Adrenal gland (tissue), 12 donors: Measurements from ENCODE around the gene BGN. TPM values are rescaled to one million over a fixed set of nuclear protein-coding genes. Genes with fewer than 3 reads are reported as not detected.

Source experiments
- DNase-seq, 7 donors: peaks; one replicate each; pipeline ENCODE4 v3.0.0-alpha.2; 2019 to 2020
- H3K27ac ChIP-seq, 5 donors: fragments of 200-600 bp; sonication (generic) in 4 of 5; 1 replicate in 3 of 5; 2 replicates in 2 of 5; pipeline versions ENCODE4 v1.5.1 to v1.8.0; 2016 to 2020; ENCODE audit warnings: mild to moderate bottlenecking in 1 of 5
- H3K27me3 ChIP-seq: fragments of 200-600 bp; 2 replicates; pipeline ENCODE4 v1.8.0; 2021
- H3K36me3 ChIP-seq, 2 donors: fragments of 200-600 bp; replicated peaks in 1 of 2; 1 replicate in 1 of 2; 2 replicates in 1 of 2; pipeline versions ENCODE4 v1.5.1 to v1.8.0; 2018 to 2022
- H3K4me1 ChIP-seq, 2 donors: fragments of 200-600 bp; replicated peaks in 1 of 2; 1 replicate in 1 of 2; 2 replicates in 1 of 2; pipeline versions ENCODE4 v1.5.1 to v1.8.0; 2018 to 2021
- H3K4me3 ChIP-seq, 4 donors: fragments of 200-600 bp; sonication (generic) in 3 of 4; one replicate each; pipeline ENCODE4 v1.5.1; 2016 to 2018
- H3K9me3 ChIP-seq, 3 donors: fragments of 200-600 bp; sonication (generic) in 1 of 3; replicated peaks in 1 of 3; 1 replicate in 2 of 3; 2 replicates in 1 of 3; pipeline versions ENCODE4 v1.5.1 to v1.8.0; 2016 to 2021
- CTCF ChIP-seq, 6 experiments: fragments of 450-650 bp in 4 of 6; fragments of 200-600 bp in 2 of 6; sonication (generic) in 1 of 6; IDR thresholded peaks; 1 replicate in 5 of 6; 2 replicates in 1 of 6; pipeline versions ENCODE4 v1.5.1 to v1.8.0; 2016 to 2021; ENCODE audit warnings: antibody characterized with exemption in 6 of 6, mild to moderate bottlenecking in 2 of 6, moderate library complexity in 1 of 6
- POLR2A ChIP-seq, 2 donors: fragments of 450-650 bp; IDR thresholded peaks; one replicate each; pipeline ENCODE4 v1.6.1; 2017; ENCODE audit warnings: antibody characterized with exemption in 2 of 2, mild to moderate bottlenecking in 2 of 2, moderate library complexity in 1 of 2
- WGBS, 4 donors: extraction: QIAGEN DNeasy Blood & Tissue Kit in 2 of 4; methylation state at CpG; one replicate each; pipeline versions ENCODE4 v1.1.5 to v1.1.7; 2013 to 2017; 5-methylcytosine and 5-hydroxymethylcytosine counted together
- intact Hi-C, 2 donors: fragments of 100-400 bp; cut with DNase I; formaldehyde crosslinking; loops; one replicate each; pipeline versions ENCODE4 v1.14.1 to v1.15.0; 2022 to 2023
- polyA plus RNA-seq, 3 donors: library from polyadenylated mRNA; stranded (reverse); fragments of 200-250 nt in 2 of 3; fragments of 350-450 nt in 1 of 3; fragmentation: Illumina TruSeq in 1 of 3; extraction: RNeasy Lipid Tissue Mini Kit (QIAGEN cat#74804) in 1 of 3; gene quantifications; one replicate each; pipeline ENCODE4 v1.2.3, GENCODE V29; 2013 to 2014
- total RNA-seq, 9 donors: library from RNA; depleted of rRNA in 4 of 9; stranded (reverse); fragments of >200 nt in 4 of 9; fragments of 120-200 nt in 1 of 9; fragmentation: NEBNext Ultra II Directional in 1 of 9; extraction: Animal tissue kit (Norgen Biotek cat#: 25700) in 1 of 9; gene quantifications; one replicate each; pipeline versions ENCODE4 v1.1.0 to v1.2.4, GENCODE V29; 2013 to 2023
- donor health status: healthy with polysubstance abuse.
- donor health status: Bipolar disorder and iron deficiency.
- donor health status: DM: yes; HTN: yes; CAD: no.
- donor health status: DM: no; HTN: no; CAD: no.
- donor health status: DM: no; HTN: no; CAD: no.
- donor health status: DM: yes; HTN: yes; CAD: no.

The BGN gene
- total and polyA plus RNA-seq, 12 donors = 18.9 to 598 (median 247) TPM

GRCh38 chrX:153464116-153464515 lies 30.7 kb upstream of the BGN start:
- Histone ChIP-seq H3K36me3 (no peaks in the 10 kb centered on the region), H3K9me3 (no peaks in the 10 kb centered on the region), H3K4me3 (no peak overlapping the region), H3K27me3 (no peaks in the 10 kb centered on the region), H3K27ac (no peak overlapping the region), H3K4me1 (no peaks in the 10 kb centered on the region)
- no peak for TF ChIP-seq CTCF (IDR thresholded peaks at IDR 0.05)
- no peak for TF ChIP-seq POLR2A (IDR thresholded peaks at IDR 0.05)
- intact Hi-C loops = loop anchor here in 1 of 2 donors (5.0 kb wide), 1 partner anchor 43 kb away; no protein-coding TSS in a partner anchor
- no peak for DNase-seq
- WGBS, 4 donors = 82 to 92% (median 87%) methylated on average over 5 of the region's 5 CpGs; no CpG with 5 or more reads in 1 of the 4 donors

- Histone ChIP-seq H3K4me3 (no peak overlapping the region), H3K27ac (no peak overlapping the region), H3K36me3 (no peaks in the 10 kb centered on the region), H3K4me1 (no peaks in the 10 kb centered on the region), H3K27me3 (no peaks in the 10 kb centered on the region), H3K9me3 (no peaks in the 10 kb centered on the region)
- DNase-seq = no peak
- intact Hi-C loops = no loop called here
- WGBS, 4 donors = 86 to 91% (median 87%) methylated on average over 6 to 19 of the region's 19 CpGs; no CpG with 5 or more reads in 1 of the 4 donors
- no peak for TF ChIP-seq CTCF (IDR thresholded peaks at IDR 0.05)
- no peak for TF ChIP-seq POLR2A (IDR thresholded peaks at IDR 0.05)
These were observed 28.9 kb upstream of the BGN start for GRCh38 chrX:153465691-153466380.

GRCh38 chrX:153468008-153468580 lies 26.7 kb upstream of the BGN start:
- WGBS, 4 donors = 80 to 97% (median 92%) methylated on average over 2 to 12 of the region's 12 CpGs
- H3K27ac ChIP-seq = no peak overlapping the region
- H3K27me3 ChIP-seq = no peaks in the 10 kb centered on the region
- TF ChIP-seq POLR2A (IDR thresholded peaks at IDR 0.05) (no peak), CTCF (IDR thresholded peaks at IDR 0.05) (no peak)
- intact Hi-C loops = no loop called here
- DNase-seq = no peak
- no peaks in the 10 kb centered on the region for H3K9me3 ChIP-seq
- H3K4me3 ChIP-seq = no peak overlapping the region
- H3K4me1 ChIP-seq = no peaks in the 10 kb centered on the region
- H3K36me3 ChIP-seq = no peaks in the 10 kb centered on the region

GRCh38 chrX:153469811-153470410 lies 24.9 kb upstream of the BGN start:
- DNase-seq = peak in 4 of 7 donors; percentile 26 to 57 (median 41)
- no peaks in the 10 kb centered on the region for H3K9me3 ChIP-seq
- TF ChIP-seq CTCF (IDR thresholded peaks at IDR 0.05) (peak in 4 of 6 experiments; percentile 11 to 48 (median 22)), POLR2A (IDR thresholded peaks at IDR 0.05) (no peak)
- peak overlapping the region in 2 of 4 donors; percentile 10 to 70 for H3K4me3 ChIP-seq
- no peaks in the 10 kb centered on the region for H3K27me3 ChIP-seq
- no peaks in the 10 kb centered on the region for H3K4me1 ChIP-seq
- WGBS, 4 donors = 1 to 21% (median 8%) methylated on average over 5 to 32 of the region's 32 CpGs
- peak overlapping the region in 1 of 5 donors; percentile 78 for H3K27ac ChIP-seq
- H3K36me3 ChIP-seq = no peaks in the 10 kb centered on the region
- intact Hi-C loops = no loop called here
